ENCODE measurements around the gene EIF2S1.

- TF ChIP-seq CTCF (IDR thresholded peaks at IDR 0.05) (no peak), EP300 (IDR thresholded peaks at IDR 0.05) (no peak)
Measured at GRCh38 chr14:67389275-67389674, 29.1 kb downstream of the EIF2S1 start.
